Activated effector memory CD4-positive, alpha-beta T cell treated with anti-CD3 and anti-CD28 coated beads, Interleukin-2, amount 50 U/mL, for 16 hours (primary cell): ENCODE data around the gene RAB30.

Source experiments
- DNase-seq: peaks from one replicate; pipeline ENCODE4 v3.0.0-alpha.2; 2020

RAB30 gene

GRCh38 chr11:83071567-83072349 lies at the start of gene RAB30:
Gene RAB30, minus strand, starts transcription at chr11:83071897. Its CDS starts 74,581 bp downstream, at chr11:82997316.
- DNase-seq, result peak; percentile 97

- no peak for DNase-seq
These were observed 48.6 kb upstream of the RAB30 start for GRCh38 chr11:83120327-83120726.

- no peak for DNase-seq
These were observed 47.5 kb upstream of the RAB30 start for GRCh38 chr11:83119216-83119615.

GRCh38 chr11:83118814-83119213 lies 47.1 kb upstream of the RAB30 start:
- no peak for DNase-seq

- no peak for DNase-seq
These were observed 44.4 kb upstream of the RAB30 start for GRCh38 chr11:83116015-83116641.

GRCh38 chr11:83115551-83115950 lies 43.9 kb upstream of the RAB30 start:
- no peak for DNase-seq

- no peak for DNase-seq
These were observed 43.3 kb upstream of the RAB30 start for GRCh38 chr11:83115026-83115425.

- no peak for DNase-seq
These were observed 41.2 kb upstream of the RAB30 start for GRCh38 chr11:83112886-83113285.

GRCh38 chr11:83105168-83105567 lies 33.5 kb upstream of the RAB30 start:
- DNase-seq, result no peak

- no peak for DNase-seq
These were observed 31.1 kb upstream of the RAB30 start for GRCh38 chr11:83102834-83103233.

- no peak for DNase-seq
These were observed 25.9 kb upstream of the RAB30 start for GRCh38 chr11:83097429-83098075.

GRCh38 chr11:83093634-83094033 lies 21.9 kb upstream of the RAB30 start:
- DNase-seq, result no peak

- DNase-seq, result no peak
These were observed 21.0 kb upstream of the RAB30 start for GRCh38 chr11:83092488-83093384.

GRCh38 chr11:83088965-83089364 lies 17.3 kb upstream of the RAB30 start:
- no peak for DNase-seq

- no peak for DNase-seq
These were observed 15.3 kb upstream of the RAB30 start for GRCh38 chr11:83087035-83087434.

- DNase-seq, result no peak
These were observed 8.1 kb upstream of the RAB30 start for GRCh38 chr11:83079820-83080219.

- DNase-seq, result no peak
These were observed 6.6 kb upstream of the RAB30 start for GRCh38 chr11:83078269-83078668.

GRCh38 chr11:83073884-83074283 lies 2.2 kb upstream of the RAB30 start:
- DNase-seq, result no peak

GRCh38 chr11:83073258-83073657 lies 1.6 kb upstream of the RAB30 start:
- DNase-seq, result no peak

- DNase-seq, result no peak
These were observed 899 bp upstream of the RAB30 start for GRCh38 chr11:83072350-83073242.

- DNase-seq, result peak; percentile 73
These were observed 748 bp downstream of the RAB30 start for GRCh38 chr11:83070731-83071566.
